Fibroblast of pulmonary artery (primary cell): ENCODE measurements around the gene DEFB114.
"Not testable (repeated sequence)": the region's sequence is repeated elsewhere in the genome, so short reads cannot be mapped to it uniquely, and the experiment has no call there.

ENCODE experiments used
- DNase-seq: peaks from one replicate; pipeline ENCODE4 v3.0.0-alpha.2; 2010; ENCODE audit warnings: low read depth
- H3K4me3 ChIP-seq: replicated peaks from 2 replicates; pipeline ENCODE4 v1.5.1; 2011; ENCODE audit warnings: low read depth, mild to moderate bottlenecking, control low read depth, low read length, moderate library complexity
- TF ChIP-seq, protein P1 (sequence below): IDR thresholded peaks from 2 replicates; pipeline ENCODE4 v1.5.1; 2011; ENCODE audit warnings: mild to moderate bottlenecking, control low read depth, low read length, inconsistent platforms; ENCODE audit errors: missing control alignments

DEFB114 gene

DNA sequence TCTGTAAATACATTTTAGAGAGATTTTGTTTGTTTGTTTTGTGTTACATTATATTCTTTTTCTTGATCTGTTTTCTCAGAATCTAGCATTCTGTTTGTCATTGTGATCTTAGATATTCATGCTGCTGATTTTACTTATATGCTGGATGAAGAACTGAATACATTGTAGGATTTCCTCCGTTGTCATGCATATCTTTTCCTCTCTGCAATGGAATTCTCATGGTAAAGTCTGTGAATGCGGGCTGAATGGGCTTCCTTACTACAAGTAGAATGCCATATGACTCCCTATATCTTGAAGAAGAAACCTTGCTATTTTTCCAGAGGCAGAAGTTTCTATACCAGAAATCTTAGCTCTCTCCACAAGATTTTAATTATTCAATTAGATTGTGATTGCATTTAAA, 2.4 kb upstream of the DEFB114 start:
- DNase-seq: no peak
- no peak overlapping the region for H3K4me3 ChIP-seq
- TF ChIP-seq, protein P1, sequence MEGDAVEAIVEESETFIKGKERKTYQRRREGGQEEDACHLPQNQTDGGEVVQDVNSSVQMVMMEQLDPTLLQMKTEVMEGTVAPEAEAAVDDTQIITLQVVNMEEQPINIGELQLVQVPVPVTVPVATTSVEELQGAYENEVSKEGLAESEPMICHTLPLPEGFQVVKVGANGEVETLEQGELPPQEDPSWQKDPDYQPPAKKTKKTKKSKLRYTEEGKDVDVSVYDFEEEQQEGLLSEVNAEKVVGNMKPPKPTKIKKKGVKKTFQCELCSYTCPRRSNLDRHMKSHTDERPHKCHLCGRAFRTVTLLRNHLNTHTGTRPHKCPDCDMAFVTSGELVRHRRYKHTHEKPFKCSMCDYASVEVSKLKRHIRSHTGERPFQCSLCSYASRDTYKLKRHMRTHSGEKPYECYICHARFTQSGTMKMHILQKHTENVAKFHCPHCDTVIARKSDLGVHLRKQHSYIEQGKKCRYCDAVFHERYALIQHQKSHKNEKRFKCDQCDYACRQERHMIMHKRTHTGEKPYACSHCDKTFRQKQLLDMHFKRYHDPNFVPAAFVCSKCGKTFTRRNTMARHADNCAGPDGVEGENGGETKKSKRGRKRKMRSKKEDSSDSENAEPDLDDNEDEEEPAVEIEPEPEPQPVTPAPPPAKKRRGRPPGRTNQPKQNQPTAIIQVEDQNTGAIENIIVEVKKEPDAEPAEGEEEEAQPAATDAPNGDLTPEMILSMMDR: no peak

DNA sequence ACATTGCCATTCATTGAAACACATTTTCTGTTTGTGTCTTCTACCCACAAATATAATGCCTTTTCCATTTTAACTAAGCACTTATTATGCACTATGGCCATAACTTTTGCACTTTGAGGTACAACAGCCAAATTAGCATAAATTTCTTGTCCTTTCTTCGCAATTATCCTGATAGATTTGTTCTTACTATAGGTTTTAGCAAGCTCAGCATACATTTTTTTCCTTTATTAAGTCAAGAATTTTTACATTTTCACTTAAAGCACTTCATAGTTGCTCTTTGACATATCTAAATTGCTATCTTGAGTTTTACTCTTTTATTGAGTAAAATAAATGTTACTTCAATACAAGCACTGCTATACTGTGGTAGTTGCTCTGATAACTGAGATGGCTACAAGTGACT, 5.8 kb downstream of the DEFB114 start:
- H3K4me3 ChIP-seq: no peak overlapping the region
- TF ChIP-seq, protein P1: no peak
- DNase-seq: no peak

DNA sequence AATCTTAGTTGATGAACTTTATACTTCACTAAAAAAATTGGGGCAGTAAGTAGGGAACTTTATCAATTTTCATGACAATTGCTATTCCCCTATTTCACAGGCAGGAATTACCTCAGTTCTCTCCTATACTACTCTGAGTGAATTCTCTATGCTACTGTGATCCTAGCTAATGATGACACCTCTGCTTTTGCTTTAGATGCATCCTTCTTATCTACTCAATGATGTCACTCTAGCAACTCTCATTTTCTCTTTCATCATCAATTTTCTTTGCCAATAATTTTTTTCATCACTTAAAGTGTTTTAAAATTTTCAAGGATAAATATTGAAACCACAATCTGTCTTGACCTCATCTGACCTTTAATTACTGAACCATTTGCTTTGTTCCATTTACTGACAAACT, 8.1 kb downstream of the DEFB114 start:
- TF ChIP-seq, protein P1: no peak
- no peak overlapping the region for H3K4me3 ChIP-seq
- no peak for DNase-seq

DNA sequence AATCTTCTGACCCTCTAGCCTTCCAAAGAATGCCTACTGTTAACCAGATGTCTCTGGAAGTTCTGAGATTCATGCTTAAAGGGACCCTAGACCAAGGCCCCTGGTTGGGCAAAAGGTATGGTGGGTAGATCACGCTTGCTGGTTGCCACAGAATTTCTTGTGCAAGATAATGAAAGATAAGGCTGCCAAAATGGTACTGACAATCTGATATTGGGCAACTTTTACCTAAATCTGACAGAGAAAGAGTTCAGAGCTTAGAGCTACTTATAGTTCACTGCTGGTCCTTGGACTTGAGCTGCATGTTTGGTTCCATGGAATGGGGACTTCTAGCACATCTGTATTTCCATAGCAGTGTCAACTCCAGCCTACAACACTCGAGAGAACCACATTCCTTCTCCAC, 12.0 kb downstream of the DEFB114 start:
- TF ChIP-seq, protein P1: no peak
- no peak overlapping the region for H3K4me3 ChIP-seq
- DNase-seq: no peak

DNA sequence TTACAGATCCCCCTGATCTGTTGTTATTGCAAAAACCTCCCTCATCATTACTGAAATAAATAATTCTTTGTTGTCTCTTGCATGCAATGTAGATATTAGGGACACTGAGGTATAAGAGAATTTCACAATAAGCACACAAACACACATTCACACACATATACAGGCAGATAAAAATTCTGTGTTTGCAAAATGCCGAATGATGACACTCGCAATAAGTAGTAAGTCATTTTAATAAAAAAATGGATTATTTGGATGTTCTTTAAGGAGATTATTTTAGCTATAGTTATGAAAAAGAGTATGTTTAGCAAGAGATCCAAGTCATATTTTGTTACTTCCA, 13.6 kb downstream of the DEFB114 start:
- TF ChIP-seq, protein P1: no peak
- no peak overlapping the region for H3K4me3 ChIP-seq
- DNase-seq: no peak

DNA sequence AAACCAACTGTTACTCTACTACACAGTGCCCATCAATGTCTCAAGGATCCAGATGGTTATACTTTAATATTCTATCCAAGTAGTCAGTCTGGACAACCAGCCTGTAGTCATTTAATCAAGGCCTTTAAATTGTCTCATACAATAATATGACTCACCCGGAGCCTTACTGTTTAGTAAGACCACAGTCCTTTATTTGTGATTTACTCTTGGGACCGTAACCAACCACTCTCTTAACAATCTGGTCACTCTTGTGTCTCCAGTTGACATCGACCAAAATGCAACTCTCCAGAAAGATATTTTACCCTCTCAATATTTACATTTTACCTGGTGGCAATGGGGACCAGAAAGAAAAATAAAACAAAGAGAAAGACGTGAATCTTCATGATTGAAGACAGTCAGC, 14.9 kb downstream of the DEFB114 start:
- TF ChIP-seq, protein P1: no peak
- DNase-seq: no peak
- no peak overlapping the region for H3K4me3 ChIP-seq

DNA sequence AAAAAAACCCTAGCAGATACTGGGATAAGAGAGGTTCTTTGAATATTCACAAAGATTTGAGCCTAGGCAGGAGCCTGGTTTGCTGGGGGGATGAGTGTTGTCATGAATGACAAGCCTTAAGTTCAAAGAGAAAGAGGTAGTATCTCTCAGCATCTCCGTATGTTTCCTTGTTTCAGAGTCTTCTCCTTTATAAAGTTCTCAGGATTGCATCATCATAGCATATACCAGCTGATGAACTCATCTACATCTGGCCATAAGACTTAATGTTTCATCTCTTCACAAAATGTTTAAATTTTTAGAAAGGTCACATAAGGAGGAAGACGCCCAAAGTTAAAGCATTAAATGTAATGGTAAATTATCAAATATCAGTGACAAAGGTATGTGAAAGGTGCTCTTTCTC, 17.1 kb downstream of the DEFB114 start:
- no peak overlapping the region for H3K4me3 ChIP-seq
- TF ChIP-seq, protein P1: no peak

DNA sequence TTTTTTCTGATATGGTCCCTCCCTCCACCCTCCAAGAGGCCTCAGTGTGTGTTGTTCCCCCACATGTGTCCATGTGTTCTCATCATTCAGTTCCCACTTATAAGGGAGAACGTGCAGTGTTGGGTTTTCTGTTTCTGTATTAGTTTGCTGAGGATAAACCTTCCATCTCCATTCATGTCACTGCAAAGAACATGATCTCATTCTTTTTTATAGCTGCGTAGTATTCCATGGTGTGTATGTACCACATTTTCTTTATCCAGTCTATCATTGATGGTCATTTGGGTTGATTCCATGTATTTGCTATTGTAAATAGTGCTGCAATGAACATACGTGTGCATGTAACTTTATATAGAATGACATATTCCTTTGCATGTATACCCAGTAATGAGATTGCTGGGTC, 19.9 kb downstream of the DEFB114 start:
- not testable (repeated sequence) for DNase-seq, H3K4me3 ChIP-seq

More for the DNA sequence above, 17.1 kb downstream of the DEFB114 start:
- DNase-seq: no peak
